Measurements from ENCODE around the gene PHF12.

PHF12 gene

DNA sequence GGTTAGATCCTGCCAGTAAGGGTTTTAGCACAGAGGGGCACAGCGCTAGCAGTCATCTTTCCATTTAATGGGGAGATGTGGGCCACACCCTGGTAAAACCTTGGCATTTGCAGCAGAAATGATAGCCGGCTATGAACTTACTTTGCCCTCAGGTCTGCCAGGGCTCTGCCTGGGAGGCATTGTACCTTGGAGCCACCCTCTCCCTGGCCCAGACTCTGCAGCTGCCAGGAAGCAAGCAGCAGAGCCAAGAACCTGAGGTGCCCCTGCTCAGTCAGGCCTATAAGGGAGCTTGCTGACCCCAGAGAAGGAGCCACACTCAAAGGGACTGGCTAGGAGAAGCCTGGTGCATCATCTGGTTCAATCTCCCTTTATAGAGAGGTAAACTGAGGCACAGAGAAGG lies 23.7 kb upstream of the PHF12 start:
- no peak for DNase-seq (ENCODE audit: low spot score)

DNA sequence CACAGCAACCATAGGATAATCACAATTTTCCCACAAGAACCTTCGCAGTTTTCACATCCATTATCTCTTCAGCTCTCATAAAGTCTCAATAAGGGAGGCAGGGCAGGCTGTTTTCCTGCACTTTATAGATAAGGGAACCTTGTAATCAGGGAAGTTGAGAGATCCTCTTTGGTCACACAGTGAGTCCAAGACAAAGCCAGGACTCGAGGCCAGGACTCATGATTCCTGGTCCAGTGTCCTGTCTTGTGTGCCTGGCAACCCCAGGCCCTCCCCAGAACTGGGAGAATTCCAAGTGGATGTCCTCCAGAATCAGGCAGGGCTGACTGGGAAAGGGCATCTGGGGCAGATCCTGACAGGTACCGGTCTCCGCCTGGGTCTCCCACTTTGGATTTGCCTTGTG lies 23.1 kb upstream of the PHF12 start:
- no peak for DNase-seq (ENCODE audit: low spot score)

DNA sequence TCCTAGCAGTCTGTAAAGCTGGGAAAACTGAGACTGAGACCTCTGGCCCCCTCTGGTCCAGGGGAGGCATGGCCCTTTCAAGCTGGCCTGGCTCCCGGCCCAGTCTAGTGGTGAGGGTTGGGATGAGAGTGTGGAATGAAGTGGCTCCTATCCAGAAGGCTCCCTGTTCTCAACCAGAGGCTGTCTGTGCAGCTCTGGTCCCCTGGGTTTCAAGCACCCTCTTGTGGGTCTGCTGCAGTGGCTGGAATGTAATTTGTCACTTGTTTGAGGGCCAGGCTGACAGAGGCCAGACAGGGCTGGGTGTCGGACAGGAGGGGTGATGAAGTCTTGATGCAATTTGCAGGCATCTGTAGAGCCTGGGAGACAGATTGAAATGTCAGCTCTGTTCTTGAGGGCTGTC lies 22.1 kb upstream of the PHF12 start:
- no peak for DNase-seq (ENCODE audit: low spot score)

DNA sequence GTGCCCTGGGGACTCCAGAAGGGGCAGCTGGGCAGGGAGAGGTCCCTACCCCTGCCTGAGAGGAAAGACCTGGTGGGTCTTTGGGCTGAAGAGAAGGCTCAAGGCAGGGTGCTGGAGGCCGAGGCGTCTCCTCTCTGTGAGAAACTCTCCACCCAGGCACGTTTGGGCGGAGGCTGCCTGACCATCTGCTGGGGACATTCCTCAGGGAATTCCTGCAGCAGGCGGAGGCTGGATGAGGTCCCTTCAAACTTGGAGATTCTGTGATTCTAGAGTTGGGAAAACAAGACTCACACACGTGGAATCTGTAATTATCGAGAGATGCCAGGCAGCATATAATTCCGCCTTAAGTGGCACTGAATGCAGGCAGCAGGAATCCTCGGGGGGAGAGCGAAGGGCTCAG lies 21.1 kb upstream of the PHF12 start:
- DNase-seq (ENCODE audit: low spot score): no peak

DNA sequence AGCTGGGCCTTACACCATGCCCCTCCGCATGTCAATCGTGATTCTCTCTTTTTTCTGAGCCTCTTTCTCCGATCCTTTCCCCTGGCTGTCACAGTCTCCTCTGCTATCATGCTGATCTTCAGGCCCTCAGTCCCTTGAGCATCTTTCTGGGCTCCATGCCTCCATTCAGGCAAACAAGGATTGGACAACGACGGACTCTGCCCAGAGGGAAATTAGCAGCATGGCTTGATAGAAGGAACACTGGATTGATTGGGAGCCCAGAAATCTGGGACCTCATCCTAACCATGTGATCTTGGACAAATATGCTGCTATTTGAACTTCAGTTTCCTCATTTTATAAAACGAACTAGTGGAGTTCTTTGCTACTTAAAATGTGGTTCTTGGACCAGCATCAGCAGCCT lies 19.6 kb upstream of the PHF12 start:
- no peak for DNase-seq (ENCODE audit: low spot score)

DNA sequence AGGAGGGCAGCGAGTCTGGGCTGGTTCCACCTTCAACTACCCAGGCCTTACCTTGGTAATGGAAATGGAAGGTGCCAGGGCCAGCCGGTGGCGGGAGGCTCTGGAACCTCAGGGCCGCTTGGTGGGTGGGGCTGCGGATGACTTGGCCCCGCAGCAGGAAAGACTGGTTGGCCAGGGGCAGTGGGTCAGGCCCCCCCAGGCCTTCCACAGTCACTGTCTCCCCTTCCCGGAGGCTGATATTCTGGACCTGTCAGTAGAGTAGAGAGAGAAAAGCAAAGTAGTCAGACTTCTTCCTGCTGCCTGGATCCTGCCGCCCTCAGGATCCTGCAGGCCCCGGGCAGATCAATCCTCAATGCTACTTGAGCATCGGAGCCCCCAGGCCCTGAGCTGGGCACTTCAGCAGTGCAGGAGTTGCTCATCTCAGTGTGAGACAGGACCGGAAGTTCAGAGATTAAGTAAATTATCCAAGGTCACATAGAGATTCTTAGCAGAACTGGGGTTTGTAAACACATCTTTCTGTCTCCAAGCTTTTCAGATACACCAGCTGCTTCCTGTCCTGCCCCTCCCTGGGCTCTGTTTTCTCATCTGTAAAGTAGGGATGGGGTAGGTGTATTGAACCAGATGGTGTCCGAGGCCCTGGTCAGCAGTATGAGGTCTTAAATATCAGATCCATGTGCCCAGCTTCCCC lies 18.5 kb upstream of the PHF12 start:
- no peak for DNase-seq (ENCODE audit: low spot score)

DNA sequence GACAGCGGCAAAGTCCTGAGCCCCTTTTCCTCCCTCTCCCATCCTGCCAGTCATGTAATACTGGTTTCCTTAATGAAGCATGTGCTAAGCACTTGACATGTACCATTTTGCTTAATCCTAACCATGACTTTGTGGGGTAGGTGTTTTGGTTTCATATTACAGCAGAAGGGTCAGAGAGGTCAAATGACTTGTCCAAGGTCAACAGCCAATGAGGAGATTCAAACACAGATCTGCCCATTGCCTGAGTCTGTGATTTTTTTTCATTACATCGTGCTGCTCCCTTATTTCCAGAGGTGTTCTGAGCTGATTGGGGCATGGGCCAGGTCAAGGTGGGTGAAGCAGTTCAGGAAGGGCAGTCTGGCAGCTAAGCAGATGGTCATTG lies 17.6 kb upstream of the PHF12 start:
- DNase-seq (ENCODE audit: low spot score): no peak

DNA sequence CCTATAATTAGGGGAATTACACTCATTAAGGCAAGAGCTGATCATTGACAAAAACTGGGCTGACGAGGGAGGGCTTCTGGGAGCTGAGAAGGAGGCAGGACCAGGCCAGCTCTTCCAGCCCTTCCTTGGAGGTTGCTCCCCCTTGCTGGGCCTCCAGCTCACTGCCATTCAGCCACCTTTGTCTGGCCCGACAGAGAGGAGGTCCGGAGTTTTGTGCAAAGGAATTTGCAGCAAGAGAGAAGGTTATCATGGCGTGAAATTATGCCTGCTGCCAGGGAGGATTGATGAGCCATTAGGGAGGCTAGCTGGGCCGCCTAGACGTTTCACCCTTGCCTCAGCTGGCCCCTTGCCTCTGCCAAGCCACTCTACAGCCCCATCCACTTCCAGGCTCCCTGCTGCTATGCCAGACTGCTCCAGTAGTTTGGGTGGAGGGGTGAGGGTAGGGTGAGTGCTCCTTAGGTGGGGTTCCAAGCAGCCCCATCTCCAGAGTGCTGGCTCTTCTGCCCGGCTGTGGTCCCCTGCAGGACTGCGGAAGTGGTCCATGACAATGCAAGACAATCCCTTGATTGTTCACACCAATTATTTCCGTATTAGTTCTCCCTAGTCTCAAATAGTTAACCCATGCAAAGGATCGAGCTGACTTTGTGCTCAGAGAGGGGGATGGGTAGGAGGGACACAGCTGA lies 17.1 kb upstream of the PHF12 start:
- DNase-seq (ENCODE audit: low spot score): peak; percentile 39

DNA sequence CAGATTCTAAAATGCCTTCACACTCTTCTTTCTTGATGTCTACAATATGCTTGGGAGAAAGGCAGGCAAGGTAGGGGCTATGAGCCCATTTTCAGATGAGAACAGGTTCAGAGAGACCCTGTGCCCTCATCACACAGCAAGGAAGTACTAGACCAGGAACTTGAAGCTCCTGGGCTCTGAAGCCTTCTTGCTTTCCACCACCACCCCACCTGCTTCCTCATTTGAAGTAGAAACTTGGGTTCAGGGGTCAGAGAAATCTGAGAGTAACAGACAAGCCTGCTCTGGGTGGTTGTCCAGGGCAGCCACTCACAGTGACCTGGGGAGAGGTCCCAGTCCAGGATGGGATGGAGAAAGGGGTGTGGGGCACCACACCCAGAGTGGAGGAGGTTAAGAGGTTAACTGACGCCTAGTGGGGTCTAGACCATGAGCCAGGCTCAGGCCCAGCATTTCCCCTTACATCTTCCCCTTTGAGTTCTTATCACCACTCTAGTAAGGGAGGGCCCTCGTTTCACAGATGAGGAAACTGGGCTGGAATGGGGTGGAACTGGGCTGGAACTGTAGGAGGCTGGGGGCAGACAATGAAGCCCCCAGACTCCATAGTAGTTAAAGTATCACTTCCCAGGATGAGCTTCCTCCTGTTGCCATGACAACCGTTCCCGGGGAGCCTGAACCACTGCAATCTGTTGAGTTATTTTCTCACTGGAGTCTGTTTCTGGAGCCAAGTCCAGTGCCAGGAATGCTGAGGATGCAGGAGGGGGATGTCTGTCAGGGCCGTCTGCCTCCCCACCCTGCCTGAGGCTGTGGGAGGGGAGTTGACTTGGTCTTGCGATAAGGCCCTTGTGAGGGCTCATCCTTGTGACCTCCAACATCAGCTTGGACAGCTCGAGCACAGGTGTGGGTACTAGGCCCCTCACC lies 16.2 kb upstream of the PHF12 start:
- DNase-seq (ENCODE audit: low spot score): no peak

DNA sequence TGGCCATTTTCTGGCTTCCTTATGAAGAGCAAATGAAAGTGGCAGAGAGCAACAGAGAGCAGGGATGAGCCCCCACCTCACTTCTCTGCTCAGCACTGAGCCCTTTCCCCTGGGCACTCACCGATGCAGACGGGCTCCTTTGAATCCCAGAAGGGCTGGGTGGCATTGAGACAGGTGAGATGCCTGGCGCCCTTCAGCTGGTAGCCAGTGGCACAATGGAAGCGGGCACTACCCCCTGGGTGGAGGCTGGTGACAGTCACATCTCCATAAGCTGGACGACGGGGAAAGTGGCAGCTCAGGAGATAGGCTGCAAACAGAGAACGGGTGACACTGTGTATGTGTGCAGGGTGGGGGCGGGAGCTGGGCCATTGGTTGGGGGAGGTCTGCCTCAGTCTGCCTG lies 12.5 kb upstream of the PHF12 start:
- DNase-seq (ENCODE audit: low spot score): no peak

DNA sequence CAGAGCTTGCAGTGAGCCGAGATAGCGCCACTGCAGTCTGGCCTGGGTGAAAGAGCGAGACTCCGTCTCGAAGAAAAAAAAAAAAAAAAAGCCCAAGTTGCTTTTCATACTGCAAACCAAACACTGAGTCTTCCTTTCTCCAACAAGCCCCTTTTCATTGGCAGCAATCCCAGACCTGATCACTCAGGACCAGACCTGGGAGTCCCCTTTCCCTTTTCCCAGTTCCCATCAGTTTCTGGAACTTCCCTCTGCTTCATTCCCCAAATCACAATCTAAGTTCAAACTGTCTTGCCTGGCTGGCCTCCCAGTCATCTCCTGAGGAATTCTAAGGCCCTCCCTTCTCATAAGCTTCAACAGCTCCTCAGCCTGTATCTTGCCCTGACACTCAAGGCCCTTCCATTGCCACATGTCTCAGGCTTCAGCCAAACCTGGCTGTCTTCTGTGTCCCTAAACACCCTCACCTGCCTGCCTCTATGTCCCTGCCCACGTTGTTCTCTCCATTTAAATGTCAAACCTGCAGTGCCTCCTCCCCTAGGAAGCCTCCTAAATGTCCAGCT lies 11.8 kb upstream of the PHF12 start:
- DNase-seq (ENCODE audit: low spot score): no peak

DNA sequence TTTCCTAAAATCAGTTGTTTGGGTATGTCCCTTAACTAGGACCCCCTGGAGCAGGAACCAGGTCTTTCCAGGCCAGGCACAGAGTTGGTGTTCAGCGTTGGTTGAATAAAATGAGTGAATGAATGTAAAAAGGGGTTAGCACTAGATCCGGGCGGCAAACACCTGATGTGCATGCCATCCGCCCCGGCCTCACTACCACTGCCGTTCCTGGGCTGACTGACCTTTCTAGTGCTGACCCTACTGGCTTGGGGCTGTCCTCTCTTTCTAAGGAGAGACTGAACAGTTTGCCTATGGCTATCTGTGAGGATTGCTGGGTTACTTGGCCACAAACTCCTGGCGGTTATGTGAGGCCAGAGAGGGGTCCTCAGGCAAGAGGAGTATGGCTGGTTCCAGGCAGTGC lies 10.1 kb upstream of the PHF12 start:
- DNase-seq (ENCODE audit: low spot score): no peak

DNA sequence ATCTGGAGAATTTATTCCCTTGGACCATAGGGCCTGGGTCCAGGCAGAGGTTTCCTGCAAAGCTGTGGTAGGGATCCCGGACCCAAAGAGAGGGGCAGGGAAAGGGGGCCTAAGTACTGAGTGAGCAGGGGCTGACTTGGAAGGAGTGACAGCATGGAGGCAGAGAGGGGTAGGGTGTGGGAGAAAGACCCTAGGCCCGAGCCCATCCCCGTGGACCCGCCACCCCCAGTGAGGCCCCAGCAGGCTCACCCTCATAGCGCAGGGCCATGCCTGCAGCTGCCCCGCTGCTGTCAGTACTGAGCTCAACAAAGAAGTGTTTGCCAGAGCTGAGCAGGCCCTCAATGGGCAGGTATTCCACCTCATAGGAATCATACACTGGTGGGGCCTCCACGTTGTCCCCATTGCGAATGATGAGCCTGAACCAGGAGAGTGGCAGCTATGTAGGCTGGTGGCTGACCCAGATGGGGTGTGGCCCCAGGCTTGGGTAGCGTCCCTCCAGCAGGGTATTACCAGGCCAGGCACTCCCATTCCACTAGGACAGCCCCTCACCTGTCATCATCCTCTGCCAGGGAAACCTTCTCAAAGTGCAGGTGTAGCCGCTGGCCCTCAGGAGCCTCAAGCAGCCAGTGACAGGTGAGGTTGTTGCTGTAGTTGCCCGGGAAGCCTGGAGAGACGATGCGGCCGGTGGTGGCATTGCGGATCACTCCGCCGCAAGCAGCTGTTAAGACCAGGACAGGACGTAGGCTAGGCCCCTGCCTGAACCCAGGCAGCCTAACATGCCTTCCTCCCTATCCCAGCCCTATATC lies 9.1 kb upstream of the PHF12 start:
- no peak for DNase-seq (ENCODE audit: low spot score)

DNA sequence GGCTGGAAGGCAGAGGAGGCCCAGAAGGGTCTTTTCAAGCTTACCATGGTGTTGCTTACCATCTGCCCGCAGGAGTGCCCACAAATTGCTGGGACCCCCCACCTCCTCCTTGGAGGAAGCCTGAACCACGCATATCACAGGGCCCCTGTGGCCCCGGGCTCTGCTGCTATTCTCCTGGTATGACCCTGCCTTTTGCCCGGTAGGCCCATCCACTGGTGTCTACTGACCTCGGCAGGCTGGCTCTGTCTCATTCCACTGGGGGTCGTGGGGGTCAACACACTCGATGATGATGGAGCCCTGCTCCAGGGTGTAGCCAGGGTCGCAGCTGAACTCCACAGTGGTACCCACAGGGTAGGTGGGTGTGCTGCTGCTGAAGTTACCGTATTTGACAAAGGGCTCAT lies 8.2 kb upstream of the PHF12 start:
- no peak for DNase-seq (ENCODE audit: low spot score)

DNA sequence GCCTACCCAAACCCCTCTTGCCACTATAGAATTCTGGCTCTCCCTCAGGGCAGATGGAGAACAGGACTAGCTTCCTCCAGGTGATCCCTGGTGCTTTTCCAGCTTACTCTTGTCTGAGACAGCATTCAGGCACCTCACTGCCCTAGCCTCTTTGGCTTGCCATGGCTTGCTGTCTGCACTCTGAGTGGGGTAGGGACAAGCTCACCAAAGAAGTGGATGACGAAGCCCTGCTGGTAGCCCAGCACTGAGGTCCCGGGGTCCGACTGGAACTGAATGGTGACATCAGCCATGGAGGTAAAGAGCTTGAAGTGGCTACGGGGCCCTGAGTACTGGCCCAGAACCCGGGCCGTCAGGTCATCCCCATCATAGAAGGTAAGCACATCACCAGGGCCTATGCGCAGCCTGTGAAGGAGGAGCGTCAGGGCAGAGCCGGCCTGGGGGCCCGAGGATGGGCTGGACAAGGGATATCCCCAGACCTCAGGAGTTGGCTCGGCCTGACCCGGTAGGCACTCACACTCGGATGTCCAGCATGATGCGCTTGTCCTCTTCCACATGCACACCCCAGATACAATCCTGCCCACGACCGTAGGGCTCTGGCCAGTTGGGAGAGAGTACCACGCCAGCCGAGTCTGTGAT lies 7.6 kb upstream of the PHF12 start:
- DNase-seq (ENCODE audit: low spot score): no peak

DNA sequence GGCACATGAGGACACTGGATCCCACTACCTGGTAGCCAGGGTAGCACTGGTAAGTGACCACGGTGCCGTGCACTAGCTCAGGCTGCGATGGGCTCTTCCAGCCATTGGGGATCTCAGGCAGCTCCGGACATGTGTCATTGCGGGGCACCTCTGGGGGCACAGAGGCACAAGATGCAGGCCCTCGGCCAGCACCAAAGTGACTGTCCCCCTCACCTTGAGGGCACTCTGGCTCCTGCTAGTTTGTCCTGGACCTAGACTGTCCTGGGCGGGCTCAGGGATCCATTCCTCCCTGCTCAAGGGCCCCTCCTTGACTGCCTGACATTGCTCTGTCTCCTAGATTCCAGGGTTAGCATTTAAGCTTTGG lies 6.7 kb upstream of the PHF12 start:
- no peak for DNase-seq (ENCODE audit: low spot score)

DNA sequence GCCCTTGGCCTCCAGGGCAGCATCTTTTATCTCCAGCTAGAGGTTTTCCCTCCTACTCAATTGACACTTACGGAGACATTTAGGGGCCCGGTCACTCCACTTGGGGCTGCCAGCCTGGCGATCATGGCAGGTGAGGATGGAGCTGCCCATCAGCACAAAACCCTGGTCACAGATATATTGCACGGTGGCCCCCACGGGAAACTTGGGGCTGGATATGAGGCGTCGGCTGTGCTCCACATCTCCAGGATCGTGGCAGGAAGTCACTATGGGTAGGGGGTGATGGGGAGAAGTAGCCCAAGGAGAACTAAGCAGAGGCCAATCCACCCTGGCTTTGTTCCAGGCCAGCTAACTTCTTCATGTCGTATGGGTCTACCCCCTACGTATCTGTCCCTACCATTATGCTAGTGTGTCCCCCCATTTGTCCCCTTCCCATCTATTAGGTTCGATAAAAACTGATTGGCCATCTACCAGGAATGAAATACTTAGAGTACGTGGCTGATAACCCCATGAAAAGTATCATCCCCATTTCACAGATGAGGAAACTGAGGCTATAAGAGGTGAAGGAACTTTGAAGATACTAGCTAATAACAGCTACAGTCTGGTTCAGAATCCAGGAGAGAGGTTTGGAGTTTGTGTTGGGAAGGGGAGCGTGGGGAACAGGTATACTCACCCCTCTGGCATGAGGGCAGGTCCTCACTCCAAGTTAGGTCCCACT lies 6.1 kb upstream of the PHF12 start:
- no peak for DNase-seq (ENCODE audit: low spot score)

DNA sequence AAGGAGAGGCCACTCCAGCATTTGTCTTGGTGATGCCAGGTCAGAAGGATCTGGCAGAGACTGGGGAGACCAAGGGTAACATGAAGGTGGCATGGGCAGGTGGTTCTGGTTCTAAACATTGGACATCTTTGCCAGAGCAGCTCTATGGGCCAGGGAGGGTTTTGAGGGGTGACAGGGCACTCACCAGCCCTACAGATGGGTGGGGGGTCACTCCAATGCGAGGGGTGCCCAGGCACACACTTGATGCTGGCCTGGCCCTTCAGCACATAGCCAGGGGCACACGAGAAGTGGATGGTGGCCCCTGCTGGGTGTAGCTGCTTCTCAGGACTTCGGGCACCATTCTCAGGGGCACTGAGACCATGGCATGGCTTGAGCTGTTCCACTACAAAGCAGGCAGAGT lies 5.5 kb upstream of the PHF12 start:
- no peak for DNase-seq (ENCODE audit: low spot score)

DNA sequence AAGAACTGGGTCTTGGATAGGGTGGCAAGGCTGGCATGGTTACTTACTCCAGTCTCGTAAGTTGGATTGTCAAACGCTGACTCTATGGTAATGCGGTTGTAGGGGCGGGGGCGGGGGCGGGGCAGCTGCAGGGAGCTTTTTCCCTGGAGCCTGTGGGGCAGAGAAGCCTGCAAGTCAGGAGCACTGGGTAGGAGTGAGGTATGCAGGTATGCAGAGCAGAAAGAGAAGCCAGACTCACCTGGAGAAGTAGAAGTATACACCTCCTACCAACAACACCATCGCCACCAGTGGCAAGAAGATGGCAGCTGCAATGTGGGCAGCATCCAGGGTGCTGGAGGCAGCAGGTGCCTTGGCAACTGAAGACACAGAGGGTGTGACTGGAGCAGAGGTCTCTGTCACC lies 4.8 kb upstream of the PHF12 start:
- DNase-seq (ENCODE audit: low spot score): no peak

DNA sequence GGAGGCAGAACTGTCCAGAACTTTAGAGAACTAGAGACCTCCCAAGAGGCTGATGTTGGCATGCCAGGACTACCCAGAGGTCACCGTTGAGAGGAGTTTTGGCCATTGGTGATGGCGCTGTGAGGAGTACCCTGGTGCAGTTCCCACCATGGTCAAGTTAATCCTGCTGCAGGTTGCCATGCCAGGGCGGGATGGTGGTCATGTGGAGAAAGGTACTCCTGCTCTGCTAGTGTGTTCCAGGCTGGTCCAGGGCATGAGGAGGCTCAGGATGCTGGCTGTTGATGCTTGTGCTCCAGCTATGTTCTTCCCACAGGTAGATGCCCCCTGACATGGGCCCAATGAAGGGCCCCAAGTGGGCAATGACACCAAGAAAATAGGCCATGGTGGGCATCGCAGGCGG lies 4.1 kb upstream of the PHF12 start:
- DNase-seq (ENCODE audit: low spot score): no peak

DNA sequence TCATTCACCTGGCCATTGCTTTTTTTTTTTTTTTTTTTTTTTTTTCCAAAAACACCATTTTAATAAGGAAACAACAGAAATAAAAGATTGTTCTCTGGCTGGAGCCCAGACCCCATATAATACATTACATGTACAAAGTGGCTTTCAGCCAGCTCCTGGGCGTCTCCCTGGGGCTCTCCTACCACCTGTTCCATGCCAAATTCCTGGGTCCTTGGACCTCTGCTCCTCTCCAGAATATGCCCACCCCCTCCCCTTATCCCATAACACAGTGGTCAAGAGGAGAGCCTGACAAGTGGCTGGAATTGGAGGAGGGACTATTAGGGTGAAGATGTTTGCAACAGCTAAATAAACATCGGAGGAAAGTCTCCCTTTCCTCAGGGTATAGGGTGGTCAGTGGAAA lies 3.6 kb upstream of the PHF12 start:
- DNase-seq (ENCODE audit: low spot score): no peak

Data from kidney tubule cell (primary cell).